Hepatocyte (in vitro differentiated cells): ENCODE results near the gene PDGFA. TPM values are rescaled to one million over a fixed set of nuclear protein-coding genes. Genes with fewer than 3 reads are reported as not detected.

Experiments
- DNase-seq: peaks from one replicate; pipeline ENCODE4 v3.0.0-alpha.2; 2016; ENCODE audit warnings: low spot score
- H2AFZ ChIP-seq: fragments of 200-600 bp; sonication (generic); 2 replicates; pipeline ENCODE4 v1.6.0; 2016; ENCODE audit warnings: antibody characterized with exemption, mild to moderate bottlenecking
- H3K27ac ChIP-seq: fragments of 200-600 bp; sonication (generic); 2 replicates; pipeline ENCODE4 v1.5.1; 2016; ENCODE audit warnings: mild to moderate bottlenecking
- H3K27me3 ChIP-seq: fragments of 200-600 bp; sonication (generic); 2 replicates; pipeline ENCODE4 v1.6.1; 2016
- H3K36me3 ChIP-seq: fragments of 200-600 bp; sonication (generic); replicated peaks from 2 replicates; pipeline ENCODE4 v1.5.1; 2016; ENCODE audit warnings: low read depth; ENCODE audit not compliant: insufficient read depth
- H3K4me1 ChIP-seq: fragments of 200-600 bp; sonication (generic); 2 replicates; pipeline ENCODE4 v1.5.1; 2016; ENCODE audit warnings: mild to moderate bottlenecking, moderate library complexity; ENCODE audit not compliant: insufficient read depth
- H3K4me2 ChIP-seq: fragments of 200-600 bp; sonication (generic); 2 replicates; pipeline ENCODE4 v1.6.0; 2016
- H3K4me3 ChIP-seq: fragments of 200-600 bp; sonication (generic); 2 replicates; pipeline ENCODE4 v1.5.1; 2016; ENCODE audit warnings: mild to moderate bottlenecking
- H3K79me2 ChIP-seq: fragments of 200-600 bp; sonication (generic); 2 replicates; pipeline ENCODE4 v1.6.0; 2017; ENCODE audit warnings: mild to moderate bottlenecking
- H3K9me2 ChIP-seq: fragments of 200-600 bp; sonication (generic); replicated peaks from 2 replicates; pipeline ENCODE4 v1.6.0; 2017; ENCODE audit warnings: mild to moderate bottlenecking; ENCODE audit not compliant: insufficient read depth
- H3K9me3 ChIP-seq: fragments of 200-600 bp; sonication (generic); 2 replicates; pipeline ENCODE4 v1.5.1; 2016; ENCODE audit warnings: low read depth, mild to moderate bottlenecking
- H4K20me1 ChIP-seq: fragments of 200-600 bp; sonication (generic); 2 replicates; pipeline ENCODE4 v1.6.0; 2016; ENCODE audit warnings: mild to moderate bottlenecking; ENCODE audit not compliant: insufficient read depth, poor library complexity, severe bottlenecking
- CTCF ChIP-seq: fragments of 200-600 bp; sonication (generic); IDR thresholded peaks from 2 replicates; pipeline ENCODE4 v1.5.1; 2016; ENCODE audit warnings: antibody characterized with exemption, mild to moderate bottlenecking; ENCODE audit not compliant: poor library complexity
- EZH2 ChIP-seq: fragments of 200-600 bp; sonication (generic); IDR thresholded peaks from 2 replicates; pipeline ENCODE4 v1.6.1; 2016; ENCODE audit warnings: antibody characterized with exemption, mild to moderate bottlenecking, borderline replicate concordance
- EZH2phosphoT487 ChIP-seq: fragments of 200-600 bp; sonication (generic); IDR thresholded peaks from one replicate; pipeline ENCODE4 v1.6.1; 2018; ENCODE audit warnings: antibody characterized with exemption, mild to moderate bottlenecking, low read depth, moderate library complexity; ENCODE audit not compliant: unreplicated experiment, severe bottlenecking
- WGBS: methylation state at CpG from one replicate; pipeline ENCODE4 v1.1.6; 2016; ENCODE audit warnings: low lambda C conversion rate; ENCODE audit errors: missing lambda C conversion rate; 5-methylcytosine and 5-hydroxymethylcytosine counted together
- polyA plus RNA-seq: library from polyadenylated mRNA; unstranded; fragments of >200 nt; fragmentation: Nextera tagmentation; extraction: Ambion mirVana; gene quantifications from 2 replicates; pipeline ENCODE4 v1.2.1, GENCODE V29; 2016
- total RNA-seq: library from RNA; depleted of rRNA; stranded (reverse); fragments of >200 nt; gene quantifications from 2 replicates; pipeline ENCODE4 v1.2.3, GENCODE V29; 2014

The PDGFA gene
- total and polyA plus RNA-seq, 2 experiments from 2014 or later: 30.7 to 63.1 TPM

GRCh38 chr7:479948-480499 is 39.6 kb downstream of the PDGFA start:
- DNase-seq: no peak
- Histone ChIP-seq H3K79me2 (no peaks in the 10 kb centered on the region), H3K9me3 (no peaks in the 10 kb centered on the region), H3K4me1 (peaks cover 23% of the 10 kb centered on the region), H3K4me2 (no peak overlapping the region), H3K9me2 (no peaks in the 10 kb centered on the region), H3K27ac (no peak overlapping the region), H4K20me1 (no peaks in the 10 kb centered on the region), H3K27me3 (no peaks in the 10 kb centered on the region), H3K36me3 (no peaks in the 10 kb centered on the region), H2AFZ (no peak overlapping the region), H3K4me3 (no peak overlapping the region)
- no peak for TF ChIP-seq CTCF
- no peak for TF ChIP-seq EZH2phosphoT487
- no peak for TF ChIP-seq EZH2
- 72% methylated on average over 15 of the region's 15 CpGs for WGBS

- TF ChIP-seq EZH2 (no peak), CTCF (no peak), EZH2phosphoT487 (no peak)
- H3K9me3 ChIP-seq: no peaks in the 10 kb centered on the region
- 83% methylated on average over 20 of the region's 20 CpGs for WGBS
- DNase-seq: no peak
- H3K9me2 ChIP-seq: no peaks in the 10 kb centered on the region
- no peak overlapping the region for H3K4me3 ChIP-seq
- H3K27ac ChIP-seq: no peak overlapping the region
- no peak overlapping the region for H2AFZ ChIP-seq
- H3K4me1 ChIP-seq: peaks cover 16% of the 10 kb centered on the region
- H3K4me2 ChIP-seq: no peak overlapping the region
- H3K36me3 ChIP-seq: no peaks in the 10 kb centered on the region
- H3K79me2 ChIP-seq: no peaks in the 10 kb centered on the region
- H4K20me1 ChIP-seq: no peaks in the 10 kb centered on the region
- H3K27me3 ChIP-seq: no peaks in the 10 kb centered on the region
Observed at GRCh38 chr7:479115-479947, 40.3 kb downstream of the PDGFA start.

- 54% methylated on average over 17 of the region's 17 CpGs for WGBS
- TF ChIP-seq CTCF (no peak), EZH2phosphoT487 (no peak), EZH2 (no peak)
- no peaks in the 10 kb centered on the region for H3K9me2 ChIP-seq
- DNase-seq: no peak
- no peak overlapping the region for H3K4me3 ChIP-seq
- H3K9me3 ChIP-seq: no peaks in the 10 kb centered on the region
- peaks cover 9% of the 10 kb centered on the region for H3K4me1 ChIP-seq
- no peaks in the 10 kb centered on the region for H3K27me3 ChIP-seq
- H2AFZ ChIP-seq: no peak overlapping the region
- H3K4me2 ChIP-seq: no peak overlapping the region
- no peaks in the 10 kb centered on the region for H4K20me1 ChIP-seq
- H3K36me3 ChIP-seq: no peaks in the 10 kb centered on the region
- H3K27ac ChIP-seq: no peak overlapping the region
- H3K79me2 ChIP-seq: no peaks in the 10 kb centered on the region
Observed at GRCh38 chr7:477626-478220, 41.9 kb downstream of the PDGFA start.
